Uterus (tissue), 4 donors: ENCODE results near the gene FGFR2. TPM values are rescaled to one million over a fixed set of nuclear protein-coding genes. Genes with fewer than 3 reads are reported as not detected.

ENCODE experiments used
- DNase-seq, 2 donors: peaks; one replicate each; pipeline ENCODE4 v3.0.0-alpha.2; 2019 to 2020
- H3K27ac ChIP-seq, 2 donors: fragments of 200-600 bp; sonication (generic); 1 replicate in 1 of 2; 2 replicates in 1 of 2; pipeline ENCODE4 v1.5.1; 2016 to 2018
- H3K27me3 ChIP-seq, 2 donors: fragments of 200-600 bp; sonication (generic); one replicate each; pipeline ENCODE4 v1.5.1; 2018 to 2019; ENCODE audit warnings: control low read depth in 1 of 2
- H3K36me3 ChIP-seq, 2 donors: fragments of 200-600 bp; sonication (generic); one replicate each; pipeline ENCODE4 v1.5.1; 2019; ENCODE audit warnings: control low read depth in 1 of 2
- H3K4me1 ChIP-seq, 2 donors: fragments of 200-600 bp; sonication (generic); one replicate each; pipeline ENCODE4 v1.5.1; 2018 to 2019; ENCODE audit warnings: control low read depth in 1 of 2
- H3K4me3 ChIP-seq, 2 donors: fragments of 200-600 bp; sonication (generic); 1 replicate in 1 of 2; 2 replicates in 1 of 2; pipeline ENCODE4 v1.5.1; 2018 to 2019; ENCODE audit warnings: mild to moderate bottlenecking in 1 of 2
- H3K9me3 ChIP-seq, 2 donors: fragments of 200-600 bp; sonication (generic); one replicate each; pipeline ENCODE4 v1.5.1; 2019; ENCODE audit warnings: control low read depth in 1 of 2
- CTCF ChIP-seq, 4 experiments: fragments of 200-600 bp in 2 of 4; fragments of 450-650 bp in 2 of 4; sonication (generic) in 2 of 4; IDR thresholded peaks; one replicate each; pipeline ENCODE4 v1.5.1; 2016 to 2019; ENCODE audit warnings: antibody characterized with exemption in 4 of 4, mild to moderate bottlenecking in 2 of 4, moderate library complexity in 1 of 4
- POLR2A ChIP-seq, 2 donors: fragments of 450-650 bp; IDR thresholded peaks; one replicate each; pipeline ENCODE4 v1.6.1; 2016; ENCODE audit warnings: antibody characterized with exemption in 2 of 2, mild to moderate bottlenecking in 1 of 2, moderate library complexity in 1 of 2
- intact Hi-C: fragments of 100-400 bp; cut with DNase I; formaldehyde crosslinking; loops from one replicate; pipeline ENCODE4 v1.15.1; 2023; ENCODE audit warnings: low total_unique reads
- total RNA-seq, 4 donors: library from RNA; depleted of rRNA in 3 of 4; stranded (reverse); fragments of >200 nt in 3 of 4; gene quantifications; one replicate each; pipeline versions ENCODE4 v1.1.0 to v1.2.4, GENCODE V29; 2014 to 2023
- donor health status: DM: yes; HTN: yes; CAD: no.

Gene FGFR2
- total RNA-seq, 4 donors from 2014 or later: 27.4 to 159 (median 111) TPM

GRCh38 chr10:121594076-121594475, 4.2 kb downstream of the FGFR2 start:
- H3K9me3 ChIP-seq: no peaks in the 10 kb centered on the region
- DNase-seq: no peak
- H3K4me3 ChIP-seq: no peak overlapping the region
- H3K27me3 ChIP-seq: no peaks in the 10 kb centered on the region
- H3K36me3 ChIP-seq: no peaks in the 10 kb centered on the region
- peak overlapping the region; percentile 83 to 91 for H3K27ac ChIP-seq
- TF ChIP-seq POLR2A (IDR thresholded peaks at IDR 0.05) (no peak), CTCF (IDR thresholded peaks at IDR 0.05) (no peak)
- intact Hi-C loops: no loop called here
- peaks cover 0 to 7% of the 10 kb centered on the region in 2 donors for H3K4me1 ChIP-seq

- Histone ChIP-seq H3K27me3 (no peaks in the 10 kb centered on the region), H3K36me3 (no peaks in the 10 kb centered on the region), H3K27ac (peak overlapping the region; percentile 83 to 91), H3K4me3 (no peak overlapping the region), H3K4me1 (peaks cover 0 to 7% of the 10 kb centered on the region in 2 donors), H3K9me3 (no peaks in the 10 kb centered on the region)
- TF ChIP-seq POLR2A (IDR thresholded peaks at IDR 0.05) (no peak), CTCF (IDR thresholded peaks at IDR 0.05) (no peak)
- intact Hi-C loops: no loop called here
- DNase-seq: no peak
Measured at GRCh38 chr10:121593281-121594075, 4.8 kb downstream of the FGFR2 start.

GRCh38 chr10:121592155-121592890, 5.9 kb downstream of the FGFR2 start:
- DNase-seq: no peak
- intact Hi-C loops: no loop called here
- no peak overlapping the region for H3K4me3 ChIP-seq
- H3K4me1 ChIP-seq: peaks cover 0 to 3% of the 10 kb centered on the region in 2 donors
- no peaks in the 10 kb centered on the region for H3K9me3 ChIP-seq
- no peaks in the 10 kb centered on the region for H3K27me3 ChIP-seq
- H3K27ac ChIP-seq: peak overlapping the region; percentile 83 to 91
- peak in 1 of 4 experiments; percentile 30 for TF ChIP-seq CTCF (IDR thresholded peaks at IDR 0.05)
- TF ChIP-seq POLR2A (IDR thresholded peaks at IDR 0.05): no peak
- H3K36me3 ChIP-seq: no peaks in the 10 kb centered on the region

- Histone ChIP-seq H3K4me1 (no peaks in the 10 kb centered on the region), H3K4me3 (no peak overlapping the region), H3K9me3 (no peaks in the 10 kb centered on the region), H3K27ac (no peak overlapping the region), H3K27me3 (no peaks in the 10 kb centered on the region), H3K36me3 (no peaks in the 10 kb centered on the region)
- intact Hi-C loops: no loop called here
- DNase-seq: no peak
- TF ChIP-seq CTCF (IDR thresholded peaks at IDR 0.05): no peak
- no peak for TF ChIP-seq POLR2A (IDR thresholded peaks at IDR 0.05)
Measured at GRCh38 chr10:121591186-121591585, 7.1 kb downstream of the FGFR2 start.

- no peaks in the 10 kb centered on the region for H3K9me3 ChIP-seq
- H3K27ac ChIP-seq: no peak overlapping the region
- intact Hi-C loops: no loop called here
- H3K36me3 ChIP-seq: no peaks in the 10 kb centered on the region
- DNase-seq: no peak
- no peak overlapping the region for H3K4me3 ChIP-seq
- TF ChIP-seq POLR2A (IDR thresholded peaks at IDR 0.05): no peak
- TF ChIP-seq CTCF (IDR thresholded peaks at IDR 0.05): no peak
- H3K27me3 ChIP-seq: no peaks in the 10 kb centered on the region
- H3K4me1 ChIP-seq: no peaks in the 10 kb centered on the region
Measured at GRCh38 chr10:121590772-121591171, 7.5 kb downstream of the FGFR2 start.
